Stimulated activated naive CD4-positive, alpha-beta T cell (primary cell): ENCODE data around the gene BDNF.

Experiments used
- DNase-seq, 6 experiments: peaks; one replicate each; lab custom pipeline; 2025; lab: John Stamatoyannopoulos, UW

BDNF gene

GRCh38 chr11:27625347-27625912 lies 74.8 kb downstream of the BDNF start:
- DNase-seq = no peak

GRCh38 chr11:27623945-27624523 lies 76.2 kb downstream of the BDNF start:
- no peak for DNase-seq

GRCh38 chr11:27622541-27623300 lies 77.5 kb downstream of the BDNF start:
- DNase-seq = no peak

- no peak for DNase-seq
Measured at GRCh38 chr11:27621405-27622161, 78.7 kb downstream of the BDNF start.

- DNase-seq = no peak
Measured at GRCh38 chr11:27619763-27620335, 80.4 kb downstream of the BDNF start.

- no peak for DNase-seq
Measured at GRCh38 chr11:27619039-27619574, 81.1 kb downstream of the BDNF start.

GRCh38 chr11:27618281-27618915 lies 81.9 kb downstream of the BDNF start:
- no peak for DNase-seq

GRCh38 chr11:27616711-27617110 lies 83.5 kb downstream of the BDNF start:
- DNase-seq = no peak

GRCh38 chr11:27615833-27616232 lies 84.4 kb downstream of the BDNF start:
- no peak for DNase-seq

GRCh38 chr11:27614092-27614491 lies 86.2 kb downstream of the BDNF start:
- DNase-seq = no peak

- DNase-seq = no peak
Measured at GRCh38 chr11:27612932-27613880, 87.0 kb downstream of the BDNF start.

- no peak for DNase-seq
Measured at GRCh38 chr11:27611947-27612455, 88.3 kb downstream of the BDNF start.

- no peak for DNase-seq
Measured at GRCh38 chr11:27611390-27611789, 88.9 kb downstream of the BDNF start.

GRCh38 chr11:27610946-27611345 lies 89.3 kb downstream of the BDNF start:
- DNase-seq = no peak

GRCh38 chr11:27610280-27610679 lies 90.0 kb downstream of the BDNF start:
- no peak for DNase-seq

GRCh38 chr11:27608951-27609350 lies 91.3 kb downstream of the BDNF start:
- DNase-seq = no peak

- no peak for DNase-seq
Measured at GRCh38 chr11:27605422-27605821, 94.8 kb downstream of the BDNF start.
